HG02610 (cell line): ENCODE data around the gene NBPF1.
"Not testable (repeated sequence)": the region's sequence is repeated elsewhere in the genome, so short reads cannot be mapped to it uniquely, and the experiment has no call there.

ENCODE experiments used
- ATAC-seq: cut with Tn5 transposase; IDR thresholded peaks from one replicate; pipeline ENCODE4 v1.9.1; 2021; ENCODE audit warnings: mild to moderate bottlenecking, moderate library complexity; ENCODE audit not compliant: unreplicated experiment

Gene NBPF1

DNA sequence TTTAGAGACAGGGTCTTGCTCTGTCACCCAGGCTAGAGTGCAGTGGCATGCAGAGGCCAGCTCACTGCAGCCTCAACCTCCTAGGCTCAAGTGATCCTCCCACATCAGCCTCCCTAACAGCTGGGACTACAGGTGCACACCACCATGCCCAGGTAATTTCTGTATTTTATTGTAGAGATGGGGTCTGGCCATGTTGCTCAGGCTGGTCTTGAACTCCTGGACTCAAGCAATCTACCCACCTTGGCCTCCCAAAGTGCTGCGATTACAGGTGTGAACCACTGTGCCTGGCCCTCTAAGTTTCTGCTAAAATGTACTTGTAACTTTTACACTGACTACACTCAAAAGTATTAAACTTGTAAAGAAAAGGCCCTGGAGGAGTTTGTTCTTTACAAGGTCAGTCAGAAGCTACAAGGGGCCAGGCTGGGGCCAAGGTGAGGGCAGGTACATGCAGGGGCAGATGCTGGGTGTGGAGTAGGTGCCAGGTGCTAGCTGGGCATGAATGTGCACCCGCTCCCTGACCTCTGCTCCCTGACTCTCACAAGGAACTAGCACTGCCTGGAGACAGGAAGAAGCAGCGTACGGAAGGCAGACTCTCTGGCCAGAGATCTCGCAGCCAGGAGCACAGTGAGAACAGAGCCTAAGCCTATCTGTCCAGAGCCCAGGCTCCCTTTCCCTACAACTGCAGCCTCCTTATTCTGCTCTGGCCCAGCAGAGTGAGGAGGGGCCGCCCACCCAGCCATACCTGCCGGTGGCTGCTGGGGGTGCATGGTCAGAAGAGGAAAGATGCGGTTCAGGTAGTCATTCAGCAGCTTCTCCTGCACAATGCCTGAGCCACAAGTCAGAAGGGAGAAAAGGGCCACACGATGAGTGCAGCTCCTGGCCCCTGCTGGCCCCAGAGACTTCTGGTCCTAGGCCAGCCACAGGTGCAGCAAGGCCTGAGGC lies 28.9 kb upstream of the NBPF1 start:
- not testable (repeated sequence) for ATAC-seq

DNA sequence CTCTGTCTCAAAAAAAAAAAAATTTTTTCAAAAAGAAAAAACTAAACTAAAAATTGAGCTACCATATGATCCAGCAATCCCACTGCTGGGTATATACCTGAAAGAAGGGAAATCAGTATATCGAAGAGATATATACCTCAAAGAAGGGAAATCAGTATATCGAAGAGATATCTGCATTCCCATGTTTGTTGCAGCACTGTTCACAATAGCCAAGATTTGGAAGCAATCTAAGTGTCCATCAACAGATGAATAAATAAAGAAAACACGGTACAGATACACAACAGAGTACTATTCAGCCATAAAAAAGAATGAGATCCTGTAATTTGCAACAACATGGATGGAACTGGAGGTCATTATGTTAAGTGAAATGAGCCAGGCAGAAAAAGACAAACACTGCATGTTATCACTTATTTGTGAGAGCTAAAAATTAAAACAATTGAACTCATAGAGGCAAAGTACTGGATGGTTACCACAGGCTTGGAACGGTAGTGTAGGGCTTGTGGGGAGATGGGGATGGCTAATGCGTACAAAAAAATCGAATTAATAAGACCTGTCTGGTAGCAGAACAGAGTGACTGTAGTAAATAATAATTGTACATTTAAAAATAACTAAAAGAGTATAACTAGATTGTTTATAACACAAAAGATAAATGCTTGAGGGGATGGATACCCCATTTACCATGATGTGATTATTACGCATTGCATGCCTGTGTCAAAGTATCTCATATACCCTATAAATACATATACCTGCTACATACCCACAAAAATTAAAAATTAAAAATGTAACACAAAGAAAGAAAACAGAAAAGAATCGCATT lies 28.0 kb upstream of the NBPF1 start:
- ATAC-seq = not testable (repeated sequence)

DNA sequence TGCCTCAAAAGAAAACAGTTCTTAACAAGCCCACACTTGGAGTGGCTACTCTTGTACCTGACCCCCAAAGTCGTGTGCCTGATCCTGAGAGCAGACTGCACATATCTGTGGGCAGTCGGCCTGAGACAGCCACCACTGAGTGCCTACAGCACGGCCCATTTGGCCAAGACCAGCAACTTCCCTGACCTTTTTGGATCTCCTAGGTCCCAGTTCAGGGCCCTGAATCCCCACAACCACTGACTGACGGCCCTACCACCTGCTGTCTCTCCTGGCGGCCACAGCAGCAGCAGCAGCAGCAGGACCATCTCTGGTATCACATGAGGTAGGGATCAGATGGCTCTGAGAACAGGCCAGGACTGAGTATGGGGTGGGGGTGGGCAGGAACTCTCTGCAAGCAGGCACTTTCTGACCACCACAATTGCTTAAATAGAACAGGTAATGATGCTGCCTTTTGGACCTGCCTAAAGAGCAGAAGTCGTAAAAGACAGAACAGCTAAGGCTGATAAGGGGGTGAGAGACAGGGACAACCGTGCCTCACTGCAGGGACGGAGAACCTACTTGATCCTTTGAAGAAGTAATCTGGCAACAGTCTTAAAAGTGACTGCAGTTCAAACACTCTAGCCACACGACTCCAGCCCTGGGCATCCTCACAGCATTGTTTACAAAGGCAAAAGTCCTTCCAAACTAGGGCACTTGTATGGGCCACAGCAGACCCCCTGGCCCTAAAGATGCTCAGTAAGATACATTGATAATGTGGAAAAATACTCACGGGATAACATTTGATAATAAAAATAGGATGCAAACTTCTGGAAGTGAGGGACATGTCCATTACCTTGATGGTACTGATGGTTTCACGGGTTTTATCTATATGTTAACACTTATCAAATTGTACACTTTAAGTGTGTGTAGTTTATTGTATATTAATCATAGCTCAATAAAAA lies 26.0 kb upstream of the NBPF1 start:
- not testable (repeated sequence) for ATAC-seq

DNA sequence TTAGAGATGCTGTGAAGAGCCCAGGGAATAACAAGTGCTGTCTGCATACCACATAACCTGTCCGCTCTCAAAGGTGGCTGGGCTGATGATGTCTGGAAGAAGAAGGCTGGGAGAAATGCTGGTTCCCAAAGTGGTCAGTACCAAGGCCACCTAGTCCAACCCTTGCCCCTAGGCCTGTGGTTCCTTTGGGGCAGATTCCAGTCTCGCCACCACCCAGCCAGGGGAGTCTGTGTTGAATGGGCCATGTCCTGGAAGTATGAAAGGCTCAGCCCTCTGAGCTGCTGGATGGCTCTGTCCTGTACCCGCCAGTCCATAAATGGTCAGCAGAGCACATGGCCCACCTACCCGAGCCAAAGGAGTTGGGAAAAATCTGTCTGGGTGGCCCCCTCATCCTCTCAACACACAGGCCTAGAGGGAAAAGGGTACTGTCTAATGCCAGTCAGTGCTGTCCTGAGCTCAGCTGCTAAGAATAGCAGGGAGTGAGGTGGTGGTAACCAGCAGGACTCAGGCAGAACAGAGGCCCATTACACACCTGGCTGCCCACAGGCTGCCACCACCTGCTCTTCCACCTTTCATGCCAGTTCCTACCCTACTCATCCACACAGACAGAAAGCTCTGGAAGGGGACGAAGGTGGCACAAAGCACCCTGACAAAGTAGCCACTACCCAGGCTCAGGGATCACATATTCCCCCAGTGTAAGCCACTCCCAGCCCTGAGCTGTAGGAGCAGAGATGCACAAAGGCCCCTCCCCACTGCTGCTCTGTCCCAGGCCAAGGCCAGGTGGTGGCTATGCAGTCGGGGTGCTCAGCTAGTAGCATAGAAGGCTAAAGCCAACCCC lies 24.8 kb upstream of the NBPF1 start:
- ATAC-seq = not testable (repeated sequence)

DNA sequence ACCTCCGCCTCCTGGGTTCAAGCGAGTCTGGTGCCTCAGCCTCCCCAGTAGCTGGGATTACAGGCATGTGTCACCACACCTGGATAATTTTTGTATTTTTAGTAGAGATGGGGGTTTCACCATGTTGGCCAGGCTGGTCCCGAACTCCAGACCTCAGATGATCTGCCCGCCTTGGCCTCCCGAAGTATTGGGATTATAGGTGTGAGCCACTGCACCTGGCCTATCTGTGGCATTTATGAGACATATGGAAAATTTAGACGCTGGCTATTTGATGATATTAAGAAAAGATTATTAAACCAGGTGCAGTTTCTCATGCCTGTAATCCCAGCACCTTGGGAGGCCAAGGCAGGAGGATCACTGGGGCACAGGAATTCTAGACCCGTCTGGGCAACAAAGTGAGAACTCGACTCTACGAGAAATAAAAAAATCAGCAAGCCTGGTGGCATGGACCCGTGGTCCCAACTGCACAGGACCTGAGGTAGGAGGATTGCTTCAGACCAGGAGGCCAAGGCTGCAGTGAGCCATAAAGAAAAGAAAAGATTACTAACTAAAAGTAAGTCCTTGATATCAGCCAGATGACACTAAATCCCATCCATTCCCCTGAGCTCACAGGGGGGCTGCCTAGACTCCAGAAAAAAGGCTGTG lies 23.3 kb upstream of the NBPF1 start:
- not testable (repeated sequence) for ATAC-seq

DNA sequence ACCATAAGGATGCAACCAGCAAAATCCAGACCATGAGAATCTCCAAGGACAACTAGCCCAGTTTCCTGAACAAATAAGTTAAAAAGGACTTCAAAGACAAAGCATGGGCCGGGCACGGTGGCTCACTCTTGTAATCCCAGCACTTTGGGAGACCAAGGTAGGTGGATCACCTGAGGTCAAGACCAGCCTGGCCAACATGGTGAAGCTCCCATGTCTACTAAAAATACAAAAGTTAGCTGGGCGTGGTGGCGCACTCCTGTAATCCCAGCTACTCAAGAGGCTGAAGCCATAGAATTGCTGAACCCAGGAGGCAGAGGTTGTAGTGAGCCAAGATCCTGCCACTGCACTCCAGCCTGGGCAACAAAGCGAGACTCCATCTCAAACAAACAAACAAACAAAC lies 22.6 kb upstream of the NBPF1 start:
- not testable (repeated sequence) for ATAC-seq

DNA sequence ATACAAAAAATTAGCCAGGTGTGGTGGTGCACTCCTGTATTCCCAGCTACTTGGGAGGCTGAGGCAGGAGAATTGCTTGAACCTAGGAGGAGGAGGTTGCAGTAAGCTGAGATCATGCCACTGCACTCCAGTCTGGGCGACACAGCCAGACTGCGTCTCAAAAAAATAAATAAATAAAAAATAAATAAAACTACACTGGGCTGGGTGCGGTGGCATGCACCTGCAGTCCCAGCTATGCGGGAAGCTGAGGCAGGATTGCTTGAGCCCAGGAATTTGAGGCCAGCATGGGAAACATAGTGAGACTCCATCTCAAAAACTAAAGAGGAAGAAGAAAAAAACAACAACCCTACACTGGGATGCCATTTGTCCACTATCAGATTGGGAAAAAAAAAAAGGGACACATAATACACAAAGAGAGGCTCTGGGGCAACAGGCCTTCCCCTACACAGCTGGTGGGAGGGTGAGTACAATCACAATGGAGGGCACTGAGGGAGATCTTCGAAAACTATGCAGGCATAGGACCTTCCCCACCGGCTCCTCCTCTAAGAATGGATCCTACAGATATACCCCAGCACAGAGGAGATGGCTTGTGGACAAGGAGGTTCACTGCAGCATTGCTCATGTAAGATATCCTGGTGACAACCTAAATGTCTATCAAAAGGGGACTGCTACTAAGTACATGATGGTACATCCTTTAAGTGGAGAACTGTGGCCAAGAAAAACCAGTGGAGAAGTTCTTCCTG lies 20.3 kb upstream of the NBPF1 start:
- not testable (repeated sequence) for ATAC-seq

DNA sequence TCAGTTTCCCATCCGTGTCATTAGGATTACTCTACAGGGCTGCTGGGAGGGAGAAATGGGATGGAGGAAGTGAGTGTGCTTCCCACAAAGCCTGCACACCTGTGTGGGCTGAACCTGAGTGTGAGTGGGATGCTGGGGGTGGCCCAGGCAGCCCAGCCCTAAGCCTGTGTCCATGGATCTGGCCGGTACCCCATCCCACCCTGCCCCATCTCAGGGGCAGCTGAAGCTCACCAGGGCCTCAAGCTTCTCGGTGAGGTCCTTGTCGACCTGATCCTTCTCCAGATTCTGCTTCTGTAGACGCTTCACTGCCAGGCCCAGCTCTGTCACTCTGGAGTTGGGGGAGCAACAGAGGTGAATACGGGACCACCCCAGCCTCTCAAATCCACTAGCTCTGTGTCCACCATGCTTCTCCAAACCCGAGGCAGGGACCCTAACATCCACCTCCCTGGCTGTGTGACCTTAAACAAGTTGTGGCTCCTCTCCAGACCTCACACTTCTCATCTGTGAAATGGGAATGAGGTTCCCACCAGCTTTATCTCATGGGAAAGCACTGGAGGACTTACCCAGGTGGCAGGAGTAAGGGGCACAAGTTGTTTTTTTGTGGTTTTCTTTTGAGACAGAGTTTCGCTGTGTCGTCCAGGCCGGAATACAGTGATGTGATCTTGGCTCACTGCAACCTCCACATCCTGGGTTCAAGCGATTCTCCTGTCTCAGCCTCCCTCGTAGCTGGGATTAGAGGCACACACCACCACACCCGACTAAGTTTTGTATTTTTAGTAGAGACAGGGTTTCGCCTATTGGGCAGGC lies 18.9 kb upstream of the NBPF1 start:
- not testable (repeated sequence) for ATAC-seq

DNA sequence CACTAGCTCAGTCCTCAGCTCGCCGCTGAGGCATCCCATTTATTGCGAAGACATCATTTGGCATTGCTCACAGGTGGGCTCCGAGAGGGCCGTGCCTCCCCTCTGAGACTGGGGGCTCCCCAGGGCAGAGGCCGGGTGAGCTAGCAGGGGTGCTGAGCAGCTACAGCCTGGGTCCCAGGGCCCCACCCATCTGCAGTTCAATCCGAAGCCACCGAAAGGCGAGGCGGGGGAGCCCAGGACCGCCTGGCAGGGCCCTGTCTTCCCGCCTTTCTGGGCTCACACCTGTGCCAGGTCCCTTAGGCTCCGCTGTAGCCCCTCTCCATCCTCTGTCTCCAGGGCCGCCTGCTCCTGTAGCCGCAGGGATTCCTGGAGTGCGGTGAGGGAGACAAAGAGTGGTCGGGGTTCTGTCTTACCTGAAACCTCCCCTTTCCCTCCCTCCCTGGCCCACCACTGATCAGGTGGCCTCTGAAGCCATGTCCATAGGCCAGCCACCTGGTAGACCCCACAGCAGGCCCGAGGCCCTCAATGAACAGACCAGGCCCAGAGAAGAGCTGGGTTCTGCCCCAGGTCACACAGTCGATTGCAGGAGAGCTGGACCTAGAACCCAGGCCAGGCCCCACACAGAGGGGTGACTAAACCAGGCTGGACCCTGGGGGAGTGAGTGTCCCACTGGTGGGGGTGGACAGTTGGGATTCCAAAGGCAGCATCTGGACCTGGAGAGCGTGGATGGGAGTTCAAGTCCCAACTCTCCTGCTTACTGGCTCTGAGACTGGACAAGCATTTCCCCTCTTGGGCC lies 18.1 kb upstream of the NBPF1 start:
- no peak for ATAC-seq

DNA sequence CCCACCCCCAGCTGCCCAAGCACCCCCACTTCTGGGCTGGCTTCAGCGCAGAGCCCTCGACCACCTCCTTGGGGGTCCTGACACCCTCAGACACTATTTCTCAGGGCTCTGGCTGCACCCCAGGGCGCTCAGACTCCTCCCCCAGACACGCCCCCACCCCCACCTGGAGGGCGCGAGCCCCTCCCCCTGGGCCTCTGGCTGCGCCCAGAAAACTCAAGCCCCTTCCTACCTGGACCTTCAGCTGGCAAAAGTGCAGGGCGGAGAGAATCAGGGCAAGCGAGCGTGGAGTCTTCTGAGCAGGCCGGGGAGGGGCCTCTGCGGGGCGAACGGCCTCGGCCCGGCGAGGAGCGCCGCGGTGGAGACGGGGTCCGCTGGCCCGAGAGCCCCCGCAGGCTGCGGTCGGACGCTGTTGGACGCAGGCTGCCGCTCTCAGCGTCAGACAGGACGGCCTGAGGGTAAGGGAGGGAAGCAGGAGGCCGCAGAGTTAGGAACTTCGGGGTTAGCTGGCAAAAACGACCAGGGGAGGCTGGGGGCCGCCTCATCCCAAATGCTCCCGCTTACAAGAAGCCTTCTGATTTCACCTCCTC lies 17.4 kb upstream of the NBPF1 start:
- no peak for ATAC-seq

DNA sequence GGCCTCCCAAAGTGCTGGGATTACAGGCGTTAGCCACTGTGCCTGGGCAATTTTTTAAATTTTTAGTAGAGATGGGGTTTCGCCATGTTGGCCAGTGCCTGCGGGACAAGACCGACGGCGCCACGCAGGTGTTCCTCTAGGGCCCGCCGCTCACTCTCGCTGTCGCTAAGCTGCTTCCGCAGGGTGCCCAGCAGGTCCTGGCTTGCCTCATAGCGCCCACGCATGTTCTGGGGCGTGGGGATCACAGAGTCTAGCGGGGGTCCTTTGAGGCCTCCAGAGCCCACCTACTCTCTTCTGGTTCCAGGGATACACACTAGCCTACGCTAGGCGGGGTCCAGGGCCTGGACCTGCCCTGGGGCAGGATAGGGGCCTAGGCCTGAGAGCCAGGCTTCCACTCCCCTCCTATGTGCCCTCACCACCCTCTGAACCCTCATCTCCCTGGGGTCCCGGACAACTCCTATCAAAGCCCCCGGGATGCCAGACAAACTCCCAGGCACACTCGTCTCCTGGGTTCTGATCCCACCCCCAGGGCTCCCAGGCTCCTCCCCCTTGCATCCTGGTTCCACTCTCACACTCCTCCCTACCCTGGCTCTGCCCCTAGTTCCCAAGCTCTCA lies 16.7 kb upstream of the NBPF1 start:
- not testable (repeated sequence) for ATAC-seq

DNA sequence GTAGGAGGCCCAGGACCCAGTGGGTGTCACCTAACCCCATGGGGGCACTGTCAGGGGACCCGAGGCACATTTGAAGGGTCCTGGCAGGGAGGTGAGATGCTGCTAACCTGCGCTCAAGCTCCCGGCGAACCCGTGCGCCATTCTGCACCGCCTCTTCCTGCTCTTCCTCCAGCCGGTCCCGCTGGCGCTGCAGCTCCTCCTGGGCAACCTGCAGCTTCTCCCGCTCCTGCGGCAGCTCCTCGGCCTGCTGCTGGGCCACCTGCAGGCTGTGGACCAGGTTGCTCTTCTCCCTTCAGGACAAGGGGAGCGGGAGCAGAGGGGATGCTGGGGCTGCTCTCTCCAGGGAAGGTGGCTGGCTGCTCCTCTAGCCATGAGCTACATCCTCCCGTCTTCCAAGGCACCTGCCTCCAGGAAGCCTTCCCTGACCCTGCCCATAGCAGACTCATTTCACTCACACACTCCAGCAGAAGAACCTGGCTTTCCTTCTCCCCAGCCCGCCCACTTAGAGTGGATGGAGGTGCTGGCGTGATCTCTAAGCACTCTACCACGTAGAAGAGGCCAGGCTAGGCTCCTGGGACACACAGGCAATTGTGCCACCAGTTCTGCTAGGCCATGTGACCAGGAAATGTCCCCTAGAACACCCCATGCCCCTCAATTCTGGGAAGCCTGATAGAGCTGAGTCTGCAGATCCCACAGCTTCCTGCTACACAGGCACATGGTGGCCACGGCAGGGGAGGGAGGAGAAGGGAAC lies 15.2 kb upstream of the NBPF1 start:
- ATAC-seq = no peak

DNA sequence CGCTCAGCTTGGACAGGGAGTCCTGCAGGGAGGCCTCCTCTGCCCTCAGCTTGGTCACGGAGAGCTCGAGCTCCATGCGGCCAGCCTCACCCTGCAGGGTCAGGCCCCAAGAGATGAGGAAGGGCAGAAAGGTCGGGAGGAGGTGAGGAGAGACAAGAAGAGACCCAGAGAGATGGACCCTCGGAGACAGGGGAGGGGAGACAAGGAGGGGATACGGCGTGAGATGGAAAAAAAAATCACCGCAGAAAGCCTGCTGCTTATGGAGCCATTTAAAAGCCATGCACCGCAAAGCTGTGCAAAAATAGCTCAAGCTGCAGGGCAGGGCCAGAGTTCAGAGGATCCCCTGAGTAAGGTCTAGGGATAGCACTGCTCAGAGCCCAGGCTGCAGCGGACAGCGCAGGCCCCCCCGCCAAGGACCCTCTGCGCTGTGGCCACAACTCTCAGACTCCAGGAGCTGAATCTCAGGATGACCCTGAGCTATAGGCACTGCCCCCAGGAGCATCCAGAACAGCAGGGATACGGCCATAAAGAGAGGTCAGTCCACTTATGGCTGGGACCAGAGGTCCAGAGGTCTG lies 13.1 kb upstream of the NBPF1 start:
- ATAC-seq = not testable (repeated sequence)

DNA sequence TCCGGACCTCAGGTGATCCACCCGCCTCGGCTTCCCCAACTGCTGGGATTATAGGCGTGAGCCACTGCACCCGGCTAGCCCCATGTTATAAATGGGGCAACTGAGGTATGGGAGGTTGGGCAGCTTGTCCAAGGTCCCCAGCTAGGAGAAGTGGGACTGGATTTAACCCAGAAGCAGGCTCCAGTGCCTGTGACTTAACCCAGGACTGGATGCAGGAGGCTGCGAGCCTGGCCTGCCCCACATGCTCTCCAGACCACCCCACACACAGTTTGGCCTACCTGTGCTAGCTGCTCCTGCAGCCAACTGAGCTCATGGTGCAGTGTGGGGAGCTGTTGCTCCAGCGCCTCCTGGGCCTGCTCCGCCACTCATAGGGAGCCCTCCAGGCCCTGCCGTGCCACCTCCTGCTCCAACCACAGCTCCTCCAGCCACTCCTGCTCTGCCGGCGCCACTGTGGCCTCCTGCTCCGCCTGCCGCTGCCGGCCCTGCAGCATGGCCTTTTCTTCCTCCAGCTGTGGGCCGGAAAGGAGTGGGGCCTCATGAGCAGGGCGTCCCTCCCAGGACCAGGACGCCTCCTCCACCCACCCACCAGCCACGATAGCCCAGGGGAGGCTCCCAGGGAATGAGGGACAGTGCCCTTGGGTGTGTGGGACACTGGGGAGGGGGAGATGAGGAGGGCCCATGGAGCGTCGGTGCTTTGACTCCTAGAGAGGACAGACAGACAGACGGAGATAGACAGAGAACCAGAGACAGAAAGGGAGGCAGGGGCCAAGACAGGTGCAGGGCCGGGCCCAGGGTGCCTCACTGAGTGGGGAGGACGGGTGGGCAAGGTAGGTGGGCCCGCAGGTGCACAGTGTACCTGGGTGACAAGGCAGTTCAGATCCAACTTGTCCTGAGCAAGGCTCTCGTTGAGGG lies 12.4 kb upstream of the NBPF1 start:
- ATAC-seq = no peak
